Keratinocyte (primary cell): ENCODE data around the gene PLAAT5. TPM values are rescaled to one million over a fixed set of nuclear protein-coding genes. Genes with fewer than 3 reads are reported as not detected.

Source experiments
- DNase-seq: peaks from one replicate; pipeline ENCODE4 v3.0.0-alpha.2; 2011; ENCODE audit warnings: low read depth, missing footprints, low spot score
- FAIRE-seq: peaks from 2 replicates; lab custom pipeline; 2011; peaks lifted over from hg19 to GRCh38; lab: Jason Lieb, UNC
- H2AFZ ChIP-seq: 2 replicates; pipeline ENCODE4 v1.6.0; 2012; ENCODE audit warnings: low read length, control low read depth, inconsistent platforms; ENCODE audit not compliant: control insufficient read depth
- H3K27ac ChIP-seq: 2 replicates; pipeline ENCODE4 v1.5.1; 2011; ENCODE audit warnings: low read length; ENCODE audit not compliant: control insufficient read depth, insufficient read depth
- H3K27me3 ChIP-seq: 3 replicates; pipeline ENCODE4 v1.6.0; 2011; ENCODE audit warnings: low read length; ENCODE audit not compliant: control insufficient read depth, insufficient read depth; ENCODE audit errors: extremely low read depth
- H3K36me3 ChIP-seq, 2 experiments: 2 replicates in 1 of 2; 3 replicates in 1 of 2; pipeline ENCODE4 v1.5.1; 2011; ENCODE audit warnings: low read length in 2 of 2, mild to moderate bottlenecking in 1 of 2; ENCODE audit not compliant: control insufficient read depth in 2 of 2, insufficient read depth in 2 of 2; ENCODE audit errors: extremely low read depth in 1 of 2
- H3K4me1 ChIP-seq: 3 replicates; pipeline ENCODE4 v1.5.1; 2011; ENCODE audit warnings: low read length; ENCODE audit not compliant: control insufficient read depth, insufficient read depth; ENCODE audit errors: extremely low read depth
- H3K4me2 ChIP-seq: 3 replicates; pipeline ENCODE4 v1.6.0; 2011; ENCODE audit warnings: low read depth, low read length; ENCODE audit not compliant: control insufficient read depth, insufficient read depth; ENCODE audit errors: extremely low read depth
- H3K4me3 ChIP-seq, 3 experiments: fragments of 200-600 bp in 1 of 3; sonication (generic) in 1 of 3; 2 replicates in 2 of 3; 3 replicates in 1 of 3; pipeline ENCODE4 v1.5.1; 2011 to 2016; ENCODE audit warnings: low read length in 3 of 3, mild to moderate bottlenecking in 3 of 3, control low read depth in 2 of 3, inconsistent platforms in 1 of 3, low read depth in 1 of 3, mixed read lengths in 1 of 3, mixed run types in 1 of 3, moderate library complexity in 1 of 3; ENCODE audit not compliant: control insufficient read depth in 2 of 3, insufficient read depth in 2 of 3; ENCODE audit errors: extremely low read depth in 1 of 3
- H3K79me2 ChIP-seq: 2 replicates; pipeline ENCODE4 v1.6.0; 2012; ENCODE audit warnings: low read length; ENCODE audit not compliant: control insufficient read depth, insufficient read depth
- H3K9ac ChIP-seq: 3 replicates; pipeline ENCODE4 v1.6.0; 2011; ENCODE audit warnings: low read length; ENCODE audit not compliant: control insufficient read depth, insufficient read depth; ENCODE audit errors: extremely low read depth
- H3K9me1 ChIP-seq: 3 replicates; pipeline ENCODE4 v1.6.0; 2011; ENCODE audit warnings: low read length; ENCODE audit not compliant: control insufficient read depth, insufficient read depth; ENCODE audit errors: extremely low read depth
- H3K9me3 ChIP-seq: 2 replicates; pipeline ENCODE4 v1.5.1; 2012; ENCODE audit warnings: low read depth, low read length; ENCODE audit not compliant: control insufficient read depth
- H4K20me1 ChIP-seq: 3 replicates; pipeline ENCODE4 v1.6.0; 2011; ENCODE audit warnings: low read length; ENCODE audit not compliant: control insufficient read depth, insufficient read depth; ENCODE audit errors: extremely low read depth
- CTCF ChIP-seq, 3 experiments: IDR thresholded peaks in 1 of 3; conservative IDR thresholded peaks in 1 of 3; optimal IDR thresholded peaks in 1 of 3; 2 replicates in 2 of 3; 3 replicates in 1 of 3; pipeline versions ENCODE3 to v1.5.1; 2011; ENCODE audit warnings: low read length in 3 of 3, mild to moderate bottlenecking in 3 of 3, moderate library complexity in 2 of 3, control low read depth in 1 of 3, inconsistent platforms in 1 of 3; ENCODE audit not compliant: insufficient read depth in 2 of 3; ENCODE audit errors: extremely low read depth in 1 of 3
- EZH2 ChIP-seq: IDR thresholded peaks from one replicate; pipeline ENCODE4 v1.6.1; 2012; ENCODE audit warnings: inconsistent platforms, mild to moderate bottlenecking, low read length, moderate library complexity
- dilution Hi-C: fragments of 300-500 bp; cut with MboI; formaldehyde crosslinking; loops from one replicate; pipeline ENCODE4 v1.7.0; 2020; ENCODE audit warnings: low sequenced_read_pairs; ENCODE audit not compliant: extremely low pct_ligation_motif_present
- polyA plus RNA-seq, 5 experiments: library from polyadenylated mRNA; depleted of rRNA in 3 of 5; stranded (reverse) in 3 of 5; stranded (forward) in 1 of 5; unstranded in 1 of 5; fragments of >200 nt; gene quantifications; 1 replicate in 1 of 5; 2 replicates in 3 of 5; 3 replicates in 1 of 5; pipeline versions ENCODE4 v1.2.1 to v1.2.3, GENCODE V29; 2011 to 2012; ENCODE audit warnings: missing spikeins in 2 of 5, low read depth in 1 of 5, low replicate concordance in 1 of 5

PLAAT5 gene
- polyA plus RNA-seq, 1 donor (not counting 4 experiments of a cell fraction or from before 2014, with no cell fraction given) = not detected

GRCh38 chr11:63472372-63472771, 18.6 kb downstream of the PLAAT5 start:
- H3K9me3 ChIP-seq = no peaks in the 10 kb centered on the region
- dilution Hi-C loops = no loop called here
- no peak for TF ChIP-seq EZH2
- TF ChIP-seq CTCF (optimal IDR thresholded peaks at IDR 0.05 in 1 of 3, IDR thresholded peaks at IDR 0.05 in 1 of 3, conservative IDR thresholded peaks at IDR 0.05 in 1 of 3; ENCODE audit: extremely low read depth in 1 of 3, insufficient read depth in 2 of 3, low read length in 3 of 3) = no peak
- no peaks in the 10 kb centered on the region for H4K20me1 ChIP-seq
- no peaks in the 10 kb centered on the region for H3K9me1 ChIP-seq
- no peaks in the 10 kb centered on the region for H3K27me3 ChIP-seq
- H2AFZ ChIP-seq = no peak overlapping the region
- FAIRE-seq (no peak), DNase-seq (no peak)
- no peak overlapping the region for H3K4me3 ChIP-seq
- no peaks in the 10 kb centered on the region for H3K36me3 ChIP-seq
- H3K9ac ChIP-seq = no peak overlapping the region
- H3K27ac ChIP-seq = no peak overlapping the region
- H3K4me1 ChIP-seq = no peaks in the 10 kb centered on the region
- H3K79me2 ChIP-seq = no peaks in the 10 kb centered on the region
- H3K4me2 ChIP-seq = no peak overlapping the region

DNA sequence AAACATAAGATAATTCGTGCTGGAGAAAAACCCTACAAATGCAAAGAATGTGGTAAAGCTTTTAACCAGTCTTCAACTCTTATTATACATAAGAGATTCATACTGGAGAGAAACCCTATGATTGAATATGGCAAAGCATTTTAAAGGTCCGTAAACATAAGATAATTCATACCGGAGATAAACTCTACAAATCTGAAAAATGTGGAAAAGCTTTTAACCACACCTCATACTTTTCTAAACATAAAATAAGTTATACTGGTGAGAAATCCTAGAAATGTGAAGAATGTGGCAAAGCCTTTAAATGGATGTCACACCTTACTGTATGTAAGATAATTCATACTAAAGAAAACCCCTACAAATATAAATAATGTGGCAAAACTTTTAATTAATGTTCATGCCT, 20.7 kb downstream of the PLAAT5 start:
- Histone ChIP-seq H3K36me3 (no peaks in the 10 kb centered on the region), H3K9ac (no peak overlapping the region), H3K9me1 (no peaks in the 10 kb centered on the region), H4K20me1 (no peaks in the 10 kb centered on the region), H3K79me2 (no peaks in the 10 kb centered on the region), H2AFZ (no peak overlapping the region), H3K27me3 (no peaks in the 10 kb centered on the region), H3K4me3 (no peak overlapping the region), H3K4me2 (no peak overlapping the region), H3K27ac (no peak overlapping the region), H3K4me1 (no peaks in the 10 kb centered on the region), H3K9me3 (no peaks in the 10 kb centered on the region)
- no peak for TF ChIP-seq EZH2
- TF ChIP-seq CTCF (optimal IDR thresholded peaks at IDR 0.05 in 1 of 3, IDR thresholded peaks at IDR 0.05 in 1 of 3, conservative IDR thresholded peaks at IDR 0.05 in 1 of 3; ENCODE audit: extremely low read depth in 1 of 3, insufficient read depth in 2 of 3, low read length in 3 of 3) = no peak
- FAIRE-seq = no peak
- dilution Hi-C loops = no loop called here
- no peak for DNase-seq
